ENCODE data around the gene TUBGCP3.

Gene TUBGCP3

DNA sequence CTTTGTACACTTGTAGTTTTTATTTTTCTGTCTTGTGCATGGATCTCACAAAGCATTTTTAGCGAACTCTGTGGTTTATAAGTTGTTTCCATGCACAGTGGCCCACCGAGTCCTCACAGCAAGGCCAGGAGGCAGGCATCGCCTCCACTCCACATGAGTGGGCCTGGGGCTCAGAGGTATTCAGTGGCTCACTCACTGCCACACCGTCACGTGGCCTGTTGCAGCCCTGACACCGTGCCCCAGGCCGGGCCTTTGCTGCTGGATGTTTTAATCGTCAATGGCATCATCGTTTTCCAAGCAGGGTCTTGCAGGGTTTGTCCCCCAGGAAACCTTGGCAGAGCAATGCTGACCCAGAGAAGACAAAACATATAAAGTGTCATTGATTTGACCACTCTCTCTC lies 152.0 kb downstream of the TUBGCP3 start:
- no peak for DNase-seq

Measured in activated CD8-positive, alpha-beta memory T cell treated with anti-CD3 and anti-CD28 coated beads, Interleukin-2, amount 50 U/mL, for 48 hours (primary cell).